K562 (cell line): ENCODE results near the gene RBFOX2. TPM values are rescaled to one million over a fixed set of nuclear protein-coding genes. Genes with fewer than 3 reads are reported as not detected.

Experiments
- ATAC-seq: fragments of 200-7000 bp; cut with Tn5 transposase; 3 replicates; pipeline ENCODE4 v1.9.1; 2020; ENCODE audit warnings: moderate library complexity
- BruUV-seq: library from RNA; stranded (reverse); fragments of 400-500 nt; replicated peaks from 2 replicates; lab custom pipeline; 2021; lab: Mats Ljungman, UMichigan
- CTCF ChIA-PET: fragments of 300-600 bp; formaldehyde crosslinking; extraction: SDS; loops from one replicate; lab custom pipeline; 2021; ENCODE audit warnings: low intra/inter-chr PET ratio; lab: Yijun Ruan, JAX
- POLR2A ChIA-PET: fragments of 300-600, 350-650 bp; sonication (Branson Sonifier 250); formaldehyde crosslinking; extraction: SDS; loops from one replicate; lab custom pipeline; 2021; ENCODE audit warnings: antibody characterized with exemption, inconsistent platforms; lab: Yijun Ruan, JAX
- DNase-seq, 4 experiments: peaks; one replicate each; pipeline versions ENCODE4 v3.0.0 to v3.0.0-alpha.2; 2011 to 2018; ENCODE audit warnings: low spot score in 3 of 4, mixed read lengths in 3 of 4; ENCODE audit errors: extremely low read depth in 1 of 4
- FAIRE-seq: peaks from 2 replicates; lab custom pipeline; 2011; peaks lifted over from hg19 to GRCh38; lab: Jason Lieb, UNC
- H2AFZ ChIP-seq: 2 replicates; pipeline ENCODE4 v1.6.0; 2011; ENCODE audit warnings: low read depth, low read length, control low read depth, inconsistent platforms
- H3K27ac ChIP-seq: fragments of 200-600 bp; 3 replicates; pipeline ENCODE4 v1.8.0; 2011; ENCODE audit warnings: low read depth, mild to moderate bottlenecking, control low read depth, inconsistent platforms, low read length, moderate library complexity, mixed read lengths; ENCODE audit errors: extremely low read depth
- H3K27me3 ChIP-seq, 2 experiments: fragments of 300-600 bp in 1 of 2; 2 replicates in 1 of 2; 3 replicates in 1 of 2; pipeline versions ENCODE4 v1.6.0 to v1.8.0; 2011; ENCODE audit warnings: inconsistent platforms in 2 of 2, low read length in 2 of 2, mild to moderate bottlenecking in 1 of 2, mixed read lengths in 1 of 2, moderate library complexity in 1 of 2; ENCODE audit not compliant: control insufficient read depth in 2 of 2, insufficient read depth in 2 of 2
- H3K36me3 ChIP-seq: fragments of 300-600 bp; 3 replicates; pipeline ENCODE4 v1.8.0; 2011; ENCODE audit warnings: mild to moderate bottlenecking, low read length, inconsistent platforms; ENCODE audit not compliant: control insufficient read depth, insufficient read depth
- H3K4me1 ChIP-seq, 2 experiments: fragments of 200-600 bp in 1 of 2; replicated peaks in 1 of 2; 2 replicates in 1 of 2; 3 replicates in 1 of 2; pipeline versions ENCODE4 v1.5.1 to v1.8.0; 2011; ENCODE audit warnings: inconsistent platforms in 2 of 2, low read length in 2 of 2, mild to moderate bottlenecking in 1 of 2, mixed read lengths in 1 of 2, moderate library complexity in 1 of 2; ENCODE audit not compliant: control insufficient read depth in 2 of 2, insufficient read depth in 2 of 2
- H3K4me2 ChIP-seq: 2 replicates; pipeline ENCODE4 v1.6.1; 2011; ENCODE audit warnings: low read length, control low read depth, inconsistent platforms, mixed read lengths; ENCODE audit not compliant: insufficient read depth
- H3K4me3 ChIP-seq: fragments of 200-600 bp; sonication (generic), shearing (Covaris generic); 2 replicates; pipeline ENCODE4 v1.5.1; 2016; ENCODE audit warnings: control low read depth, inconsistent platforms
- H3K79me2 ChIP-seq: fragments of 200-600 bp; 3 replicates; pipeline ENCODE4 v1.8.0; 2011; ENCODE audit warnings: low read length, inconsistent platforms; ENCODE audit not compliant: control insufficient read depth, insufficient read depth
- H3K9ac ChIP-seq, 2 experiments: 2 replicates each; pipeline versions ENCODE4 v1.6.0 to v1.6.1; 2011; ENCODE audit warnings: low read depth in 2 of 2, low read length in 2 of 2, control low read depth in 1 of 2, inconsistent platforms in 1 of 2, mild to moderate bottlenecking in 1 of 2, mixed read lengths in 1 of 2; ENCODE audit not compliant: insufficient read depth in 1 of 2
- H3K9me1 ChIP-seq: one replicate; pipeline ENCODE4 v1.6.0; 2011; ENCODE audit warnings: inconsistent platforms, mild to moderate bottlenecking, low read length, moderate library complexity; ENCODE audit not compliant: control insufficient read depth, insufficient read depth
- H3K9me3 ChIP-seq: replicated peaks from 2 replicates; pipeline ENCODE4 v1.5.1; 2011; ENCODE audit warnings: low read depth, low read length, inconsistent platforms; ENCODE audit not compliant: control insufficient read depth, insufficient read depth
- H4K20me1 ChIP-seq: replicated peaks from 2 replicates; pipeline ENCODE4 v1.6.1; 2011; ENCODE audit warnings: low read length, inconsistent platforms, mixed read lengths; ENCODE audit not compliant: control insufficient read depth, insufficient read depth
- ARID3B ChIP-seq: fragments of 250-450 bp; sonication (Bioruptor Pico); IDR thresholded peaks from 2 replicates; pipeline ENCODE4 v1.4.0; 2020; ENCODE audit warnings: borderline replicate concordance
- ELF4 ChIP-seq: fragments of 450-650 bp; formaldehyde crosslinking; IDR thresholded peaks from 2 replicates; pipeline ENCODE4 v1.4.0; 2022; ENCODE audit warnings: missing genetic modification characterization
- HMBOX1 ChIP-seq: sonication (generic); IDR thresholded peaks from 2 replicates; pipeline ENCODE4 v1.6.1; 2016
- PHF8 ChIP-seq: fragments of 200-600 bp; sonication (generic); IDR thresholded peaks from 2 replicates; pipeline ENCODE4 v1.6.1; 2012; ENCODE audit warnings: mixed run types, mild to moderate bottlenecking, inconsistent platforms, low read length, moderate library complexity, borderline replicate concordance
- REST ChIP-seq, 2 experiments: fragments of 450-650 bp; formaldehyde crosslinking in 1 of 2; IDR thresholded peaks; 2 replicates each; pipeline versions ENCODE4 v1.4.0 to v1.6.1; 2014 to 2020; ENCODE audit warnings: mild to moderate bottlenecking in 2 of 2, borderline replicate concordance in 1 of 2, low read depth in 1 of 2
- ZBTB2 ChIP-seq: fragments of 450-650 bp; IDR thresholded peaks from 2 replicates; pipeline ENCODE4 v1.6.1; 2016; ENCODE audit warnings: antibody characterized with exemption
- ZNF133 ChIP-seq: fragments of 250-450 bp; sonication (Bioruptor Pico); IDR thresholded peaks from 2 replicates; pipeline ENCODE4 v1.4.0; 2020; ENCODE audit warnings: mild to moderate bottlenecking
- ZNF785 ChIP-seq: fragments of 250-450 bp; sonication (Bioruptor Pico); IDR thresholded peaks from 2 replicates; pipeline ENCODE4 v1.4.0; 2020; ENCODE audit warnings: mild to moderate bottlenecking
- WGBS: fragments of 100-300 bp; shearing (Covaris generic); methylation state at CpG from one replicate; pipeline ENCODE4 v1.1.6; 2016; ENCODE audit warnings: low coverage, mixed read lengths; ENCODE audit not compliant: insufficient coverage; ENCODE audit errors: missing lambda C conversion rate; 5-methylcytosine and 5-hydroxymethylcytosine counted together
- in situ Hi-C: fragments of 300-500 bp; cut with MboI; formaldehyde crosslinking; loops from 4 replicates; pipeline ENCODE4 v1.15.0; 2018; ENCODE audit warnings: inconsistent platforms, mixed read lengths
- intact Hi-C: fragments of 100-400 bp; cut with micrococcal nuclease; formaldehyde crosslinking; loops from 2 replicates; pipeline ENCODE4 v1.14.2; 2022
- polyA plus RNA-seq, 8 experiments: library from polyadenylated mRNA; depleted of rRNA in 4 of 8; stranded (reverse) in 5 of 8; unstranded in 3 of 8; fragments of >200 nt; fragmentation: Nextera tagmentation in 2 of 8; fragmentation: Illumina TruSeq in 1 of 8; extraction: Ambion mirVana in 2 of 8; extraction: Trizol in 1 of 8; gene quantifications; 2 replicates each; pipeline versions ENCODE4 v1.2.1 to v1.2.3, GENCODE V29; 2011 to 2014; ENCODE audit warnings: inconsistent platforms in 1 of 8, missing spikeins in 1 of 8
- total RNA-seq, 7 experiments: library from RNA; depleted of rRNA in 6 of 7; stranded (reverse); fragments of >200 nt in 6 of 7; fragmentation: Illumina TruSeq in 2 of 7; extraction: Trizol in 2 of 7; gene quantifications; 2 replicates each; pipeline versions ENCODE4 v1.2.1 to v1.2.3, GENCODE V29; 2011 to 2021; ENCODE audit warnings: low replicate concordance in 1 of 7

Gene RBFOX2
- total and polyA plus RNA-seq, 9 of the 15 experiments (the other 6 are each of a cell fraction or from before 2014, with no cell fraction given) = 5.8 to 24.8 (median 14.2) TPM

GRCh38 chr22:35726933-35727332 lies 301.7 kb downstream of the RBFOX2 start (continued):
- TF ChIP-seq ARID3B (CRISPR knock-in tag) (no peak), ELF4 (CRISPR knock-in tag) (no peak), PHF8 (no peak)

- Histone ChIP-seq H3K4me2 (no peak overlapping the region), H3K4me3 (no peak overlapping the region), H3K9ac (no peak overlapping the region), H3K9me3 (no peaks in the 10 kb centered on the region), H4K20me1 (no peaks in the 10 kb centered on the region), H3K79me2 (no peaks in the 10 kb centered on the region), H3K36me3 (no peaks in the 10 kb centered on the region), H2AFZ (no peak overlapping the region), H3K4me1 (peaks cover 6 to 9% of the 10 kb centered on the region in 2 experiments), H3K27ac (no peak overlapping the region), H3K27me3 (peaks cover 3 to 8% of the 10 kb centered on the region in 2 experiments; a peak in 3 of 5 replicates), H3K9me1 (no peaks in the 10 kb centered on the region)
- no peak for FAIRE-seq
- in situ Hi-C loops (no loop called here), intact Hi-C loops (loop anchor here (10.0 kb wide), 1 partner anchor 118 kb away; no protein-coding TSS in a partner anchor)
- WGBS = 42% methylated on average over 6 of the region's 6 CpGs
- no peak for ATAC-seq
- BruUV-seq = no TSS peak
- TF ChIP-seq ZNF785 (no peak), REST (IDR thresholded peaks at IDR 0.05; ENCODE audit: borderline replicate concordance) (no peak), REST (CRISPR knock-in tag; IDR thresholded peaks at IDR 0.05; ENCODE audit: low read depth) (no peak), HMBOX1 (no peak), ZBTB2 (no peak), ZNF133 (no peak)
- CTCF ChIA-PET = no interaction called here
- POLR2A ChIA-PET = interaction anchor here (0.5 to 1.2 kb wide), 2 partner anchors 12 to 16 kb away, joined by 3 read pairs; no protein-coding TSS in a partner anchor
- no peak for DNase-seq
These were observed 302.2 kb downstream of the RBFOX2 start for GRCh38 chr22:35726398-35726797.
